Ectodermal cell (in vitro differentiated cells): ENCODE measurements around the gene MIGA2.
"Not testable (repeated sequence)": the region's sequence is repeated elsewhere in the genome, so short reads cannot be mapped to it uniquely, and the experiment has no call there.

Experiments
- H3K27ac ChIP-seq: 2 replicates; pipeline ENCODE4 v1.7.0; 2013; ENCODE audit warnings: mild to moderate bottlenecking, low read depth, low read length; ENCODE audit not compliant: insufficient read depth, poor library complexity, severe bottlenecking
- H3K27me3 ChIP-seq: 2 replicates; pipeline ENCODE4 v1.7.0; 2013; ENCODE audit warnings: mild to moderate bottlenecking, low read length; ENCODE audit not compliant: insufficient read depth, control insufficient read depth, poor library complexity, severe bottlenecking
- H3K36me3 ChIP-seq: one replicate; pipeline ENCODE4 v1.7.0; 2013; ENCODE audit warnings: low read length; ENCODE audit not compliant: control insufficient read depth, insufficient read depth
- H3K4me1 ChIP-seq: one replicate; pipeline ENCODE4 v1.7.0; 2013; ENCODE audit warnings: low read length; ENCODE audit not compliant: control insufficient read depth, insufficient read depth
- H3K4me3 ChIP-seq: 2 replicates; pipeline ENCODE4 v1.7.0; 2013; ENCODE audit warnings: low read depth, low read length, control low read depth; ENCODE audit not compliant: insufficient read depth
- H3K9me3 ChIP-seq: 2 replicates; pipeline ENCODE4 v1.7.0; 2013; ENCODE audit warnings: mild to moderate bottlenecking, low read length, moderate library complexity; ENCODE audit not compliant: control insufficient read depth
- WGBS, 2 experiments: methylation state at CpG; one replicate each; pipeline ENCODE4 v1.1.7; 2013; ENCODE audit warnings: missing lambda C conversion rate in 2 of 2; 5-methylcytosine and 5-hydroxymethylcytosine counted together

Gene MIGA2

DNA sequence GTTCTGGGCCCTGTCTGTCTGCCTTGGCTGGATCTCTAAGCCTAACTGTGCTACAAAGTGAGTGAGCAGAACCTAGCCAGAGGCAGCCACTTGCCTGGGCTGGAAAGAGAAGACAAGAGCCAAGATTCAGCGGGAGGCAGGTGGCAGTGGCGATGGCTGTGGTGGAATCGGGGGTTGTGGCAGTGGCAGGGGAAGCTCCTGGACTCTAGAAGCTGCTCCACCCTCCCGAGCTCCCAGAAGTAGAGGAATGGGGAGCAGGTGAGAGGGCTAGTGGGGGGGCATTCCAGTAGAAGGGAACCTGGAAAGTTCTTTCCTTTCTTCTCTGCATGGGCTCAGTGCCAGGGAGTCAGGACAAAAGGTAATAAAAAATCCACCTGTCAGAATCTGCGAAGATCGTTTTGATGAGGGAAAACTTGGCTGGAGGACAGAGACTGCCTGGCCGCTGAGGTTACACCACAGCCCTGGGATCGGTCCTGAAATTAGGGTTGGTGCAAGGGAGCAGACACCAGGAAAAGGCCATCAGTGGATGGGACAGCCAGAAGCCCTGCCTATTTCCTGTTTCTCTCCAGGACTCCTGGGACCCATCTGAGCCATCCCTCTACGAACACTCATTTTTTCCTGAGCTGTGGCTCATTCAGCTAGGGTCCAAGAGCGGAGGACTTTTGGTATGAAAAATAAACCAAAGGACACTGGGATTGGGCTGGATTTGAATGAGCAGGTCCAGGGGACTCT, 72.5 kb downstream of the MIGA2 start:
- Histone ChIP-seq H3K4me3 (no peak overlapping the region), H3K4me1 (no peaks in the 10 kb centered on the region), H3K27ac (no peak overlapping the region), H3K27me3 (peaks cover 21% of the 10 kb centered on the region), H3K9me3 (no peaks in the 10 kb centered on the region), H3K36me3 (no peaks in the 10 kb centered on the region)
- 93 to 94% methylated on average over 10 of the region's 10 CpGs for WGBS, 2 experiments

DNA sequence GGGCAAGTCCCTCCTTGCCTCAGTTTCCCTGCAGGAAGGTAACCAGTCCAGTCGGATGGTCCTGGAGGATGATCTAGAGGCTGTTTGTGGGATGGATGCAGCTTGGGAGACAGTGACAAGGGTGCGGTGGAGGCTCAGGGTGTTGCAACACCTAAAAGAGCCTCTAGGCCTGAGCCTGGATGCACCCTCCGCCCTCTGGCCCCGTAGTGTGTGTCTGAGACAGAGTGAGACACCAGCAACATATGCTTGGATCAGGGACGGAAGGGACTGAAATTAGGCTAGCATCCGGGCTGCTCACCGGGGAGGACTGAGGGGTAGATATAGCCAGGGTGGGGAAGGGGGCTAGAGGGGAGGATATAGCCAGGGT, 73.1 kb downstream of the MIGA2 start:
- no peaks in the 10 kb centered on the region for H3K9me3 ChIP-seq
- H3K27ac ChIP-seq = no peak overlapping the region
- 77 to 80% methylated on average over 7 of the region's 7 CpGs for WGBS, 2 experiments
- H3K4me1 ChIP-seq = no peaks in the 10 kb centered on the region
- H3K4me3 ChIP-seq = no peak overlapping the region
- H3K36me3 ChIP-seq = no peaks in the 10 kb centered on the region
- H3K27me3 ChIP-seq = peaks cover 21% of the 10 kb centered on the region

DNA sequence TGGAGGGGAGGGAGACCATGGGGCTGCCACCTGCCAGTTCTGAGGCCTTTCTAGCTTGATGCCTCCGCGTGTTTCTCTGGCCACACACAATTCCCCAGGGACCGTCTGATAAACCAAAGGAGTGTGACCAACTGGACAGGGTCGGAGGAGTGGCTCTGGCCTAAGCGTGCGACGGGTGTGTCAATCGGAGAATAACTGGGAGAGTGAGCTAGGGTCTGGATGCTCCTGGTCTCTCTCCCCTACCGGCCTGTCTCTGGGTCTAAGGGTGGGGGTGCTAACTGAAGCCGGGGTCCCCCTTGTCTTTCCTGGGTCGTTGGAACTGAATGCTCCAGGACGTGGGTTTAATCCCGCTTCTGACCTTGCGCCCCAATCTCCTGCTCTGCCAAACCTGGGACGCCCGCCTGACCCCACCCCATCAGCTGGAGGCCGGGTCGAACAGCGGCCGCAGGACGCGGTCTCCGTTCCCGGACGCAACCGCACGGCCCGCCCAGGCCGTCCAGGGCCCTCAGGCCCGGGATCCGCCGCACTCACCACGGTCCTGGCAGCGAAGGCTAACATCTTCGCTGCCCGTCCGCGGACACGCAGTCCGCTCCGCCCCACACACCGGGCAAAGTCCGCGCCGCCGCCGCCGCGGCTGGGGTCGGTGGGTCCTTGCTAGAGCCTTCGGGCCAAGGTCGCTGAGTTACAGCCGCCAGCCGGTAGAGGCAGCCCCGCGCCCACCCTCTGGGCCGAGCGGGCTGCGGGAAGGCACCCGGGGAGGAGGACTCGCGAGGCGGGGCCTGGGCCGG, 73.7 kb downstream of the MIGA2 start:
- no peak overlapping the region for H3K27ac ChIP-seq
- H3K9me3 ChIP-seq = no peaks in the 10 kb centered on the region
- WGBS, 2 experiments = 6% methylated on average over 64 of the region's 64 CpGs
- peaks cover 21% of the 10 kb centered on the region for H3K27me3 ChIP-seq
- H3K36me3 ChIP-seq = no peaks in the 10 kb centered on the region
- no peaks in the 10 kb centered on the region for H3K4me1 ChIP-seq
- H3K4me3 ChIP-seq = peak overlapping the region; percentile 77

DNA sequence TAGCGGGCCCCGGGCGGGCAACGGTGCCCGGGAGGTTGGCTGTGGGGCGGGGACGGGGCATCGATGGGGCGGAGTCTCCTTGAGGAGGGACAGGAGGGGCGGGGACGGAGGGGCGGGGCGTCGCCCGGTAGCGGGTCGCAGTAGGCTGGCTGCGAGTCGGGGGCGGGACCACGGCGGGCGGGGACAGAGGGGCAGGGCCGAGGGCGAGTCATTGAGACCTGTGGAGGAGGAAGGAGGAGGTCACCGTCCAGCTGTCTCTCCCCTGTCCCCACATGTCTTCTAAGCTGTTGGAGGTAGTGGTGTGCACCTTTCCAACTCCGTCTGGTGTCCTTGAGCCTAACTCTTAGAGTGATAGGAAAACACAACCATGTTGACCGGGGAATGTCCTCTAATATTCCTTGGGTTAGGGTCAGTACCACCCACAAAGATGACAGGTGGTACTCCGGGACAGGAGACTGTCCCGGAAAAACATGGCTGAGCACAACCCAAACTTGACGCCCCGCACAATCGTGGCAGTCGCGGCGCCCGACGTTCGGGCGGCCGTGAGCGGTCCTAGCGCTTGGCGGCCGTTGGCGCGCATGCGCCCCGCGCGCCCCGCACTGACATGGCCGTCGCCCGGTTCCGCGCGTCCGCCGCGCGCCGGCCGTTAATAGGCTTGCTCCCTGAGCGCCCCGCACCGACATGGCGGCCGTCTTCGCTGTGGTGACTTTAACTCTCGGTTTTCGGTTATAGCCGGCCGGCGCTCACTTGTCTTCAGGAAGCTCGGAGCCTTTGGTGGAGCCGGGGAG, 74.5 kb downstream of the MIGA2 start, which contains the start of the genes CRAT and PTPA:
TSS of gene CRAT (minus strand) at position 54 of the 788 bp plus-strand sequence. CDS start 284 bp downstream, outside the sequence.
TSS of gene PTPA (plus strand) at position 676 of the 788 bp plus-strand sequence. CDS start 186 bp downstream, outside the sequence.
- H3K4me1 ChIP-seq = no peaks in the 10 kb centered on the region
- peaks cover 21% of the 10 kb centered on the region for H3K27me3 ChIP-seq
- H3K9me3 ChIP-seq = no peaks in the 10 kb centered on the region
- WGBS, 2 experiments = 1% methylated on average over 77 of the region's 77 CpGs
- H3K36me3 ChIP-seq = no peaks in the 10 kb centered on the region
- peak within 1 kb of the TSS; percentile 83 for H3K27ac ChIP-seq
- peak within 1 kb of the TSS; percentile 77 for H3K4me3 ChIP-seq

DNA sequence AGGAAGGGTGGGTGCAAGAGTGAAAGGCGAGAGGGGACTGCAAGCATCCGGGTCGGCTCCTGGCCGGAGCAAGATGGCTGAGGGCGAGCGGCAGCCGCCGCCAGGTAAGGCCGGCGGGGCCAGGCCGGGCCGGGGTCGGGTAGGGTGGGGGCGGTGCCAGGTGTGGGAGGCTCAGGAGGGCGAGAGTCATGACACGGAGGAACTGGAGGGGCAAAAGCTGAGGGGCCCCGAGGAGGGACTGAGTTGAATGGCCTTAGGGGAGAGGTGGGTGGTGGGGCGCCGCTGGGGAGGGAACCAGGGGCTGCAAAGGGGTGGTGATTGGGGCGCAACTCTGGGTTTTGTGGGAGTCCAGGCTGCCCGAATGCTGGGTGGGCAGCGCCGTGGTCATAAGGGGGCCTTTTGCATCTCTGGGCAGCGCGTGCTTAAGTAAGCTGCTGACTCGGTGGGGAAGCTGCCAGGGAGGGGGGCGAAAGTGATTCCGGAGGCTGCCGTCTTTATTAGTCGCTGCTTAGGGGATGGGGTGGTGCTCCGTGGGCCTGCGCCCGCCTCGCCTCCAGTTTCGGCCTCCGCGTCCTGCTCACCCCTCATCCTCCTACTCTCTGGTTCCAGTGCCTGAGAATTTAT, 75.2 kb downstream of the MIGA2 start:
- no peaks in the 10 kb centered on the region for H3K36me3 ChIP-seq
- WGBS, 2 experiments = 0% methylated on average over 37 of the region's 37 CpGs
- no peaks in the 10 kb centered on the region for H3K4me1 ChIP-seq
- peak overlapping the region; percentile 83 for H3K27ac ChIP-seq
- peaks cover 21% of the 10 kb centered on the region for H3K27me3 ChIP-seq
- peak overlapping the region; percentile 77 for H3K4me3 ChIP-seq
- no peaks in the 10 kb centered on the region for H3K9me3 ChIP-seq

DNA sequence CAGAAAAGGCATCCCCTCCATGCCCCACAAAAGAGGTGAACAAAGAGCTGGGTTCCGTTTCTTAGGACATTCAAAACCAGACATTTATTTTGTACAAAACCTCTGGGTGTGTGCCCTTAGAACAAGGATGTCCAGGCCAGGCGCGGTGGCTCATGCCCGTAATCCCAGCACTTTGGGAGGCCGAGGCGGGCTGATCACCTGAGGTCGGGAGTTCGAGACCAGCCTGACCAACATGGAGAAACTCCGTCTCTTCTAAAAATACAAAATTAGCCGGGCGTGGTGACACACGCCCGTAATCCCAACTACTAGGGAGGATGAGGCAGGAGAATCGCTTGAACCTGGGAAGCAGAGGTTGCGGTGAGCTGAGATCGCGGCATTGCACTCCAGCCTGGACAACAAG, 76.1 kb downstream of the MIGA2 start:
- H3K27ac ChIP-seq, H3K9me3 ChIP-seq, H3K4me1 ChIP-seq, H3K36me3 ChIP-seq: not testable (repeated sequence)
- peak overlapping the region; percentile 77 for H3K4me3 ChIP-seq
- H3K27me3 ChIP-seq = peaks cover 21% of the 10 kb centered on the region
- WGBS, 2 experiments = 90 to 94% methylated on average over 17 of the region's 17 CpGs

DNA sequence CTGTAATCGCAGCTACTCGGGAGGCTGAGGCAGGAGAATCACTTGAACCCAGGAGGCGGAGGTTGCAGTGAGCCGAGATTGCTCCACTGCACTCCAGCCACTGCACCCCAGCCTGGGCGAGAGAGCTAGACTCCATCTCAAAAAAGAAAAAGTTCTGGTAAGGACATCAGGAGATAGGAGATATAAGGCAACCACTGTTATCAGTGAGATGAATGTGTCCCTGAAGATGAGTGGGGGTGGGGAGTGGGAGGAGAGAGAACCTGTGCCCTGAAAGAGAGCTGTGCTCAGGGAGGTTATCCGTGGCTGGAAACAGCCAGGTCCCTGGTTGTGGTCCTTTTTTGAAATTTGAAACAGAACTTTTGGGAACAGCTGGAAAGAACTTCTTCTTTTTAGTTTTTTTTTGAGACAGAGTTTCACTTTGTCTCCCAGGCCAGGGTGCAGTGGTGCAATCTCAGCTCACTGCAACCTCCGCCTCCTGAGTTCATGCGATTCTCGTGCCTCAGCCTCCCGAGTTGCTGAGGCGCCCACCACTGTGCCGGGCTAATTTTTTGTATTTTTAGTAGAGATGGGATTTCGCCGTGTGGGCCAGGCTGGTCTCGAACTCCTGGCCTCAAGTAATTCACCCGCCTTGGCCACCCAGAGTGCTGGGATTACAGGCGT, 77.3 kb downstream of the MIGA2 start:
- Histone ChIP-seq H3K36me3 (no peaks in the 10 kb centered on the region), H3K4me1 (no peaks in the 10 kb centered on the region), H3K27me3 (peaks cover 18% of the 10 kb centered on the region), H3K4me3 (no peak overlapping the region), H3K27ac (no peak overlapping the region), H3K9me3 (no peaks in the 10 kb centered on the region)
- 94 to 95% methylated on average over 17 of the region's 17 CpGs for WGBS, 2 experiments

DNA sequence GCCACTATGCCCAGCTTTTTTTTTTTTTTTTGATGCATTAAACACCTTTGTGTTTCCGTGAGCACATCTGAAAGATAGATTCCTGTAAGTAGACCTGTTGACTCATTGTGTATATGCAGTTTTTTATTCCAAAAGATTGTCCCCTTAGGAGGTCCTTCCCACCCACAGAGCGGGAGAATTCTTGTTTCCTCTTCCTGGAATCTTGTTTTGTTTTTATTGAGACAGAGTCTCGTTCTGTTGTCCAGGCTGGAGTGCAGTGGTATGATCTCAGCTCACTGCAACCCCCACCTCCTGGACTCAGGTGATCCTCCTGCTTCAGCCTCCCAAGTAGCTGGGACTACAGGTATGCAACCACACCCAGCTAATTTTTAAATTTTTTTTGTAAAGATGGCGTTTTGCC, 82.4 kb downstream of the MIGA2 start:
- 89 to 95% methylated on average over 4 of the region's 4 CpGs for WGBS, 2 experiments
- Histone ChIP-seq H3K27me3 (no peaks in the 10 kb centered on the region), H3K4me3 (no peak overlapping the region), H3K36me3 (peaks cover 13% of the 10 kb centered on the region), H3K4me1 (no peaks in the 10 kb centered on the region), H3K27ac (no peak overlapping the region), H3K9me3 (no peaks in the 10 kb centered on the region)

DNA sequence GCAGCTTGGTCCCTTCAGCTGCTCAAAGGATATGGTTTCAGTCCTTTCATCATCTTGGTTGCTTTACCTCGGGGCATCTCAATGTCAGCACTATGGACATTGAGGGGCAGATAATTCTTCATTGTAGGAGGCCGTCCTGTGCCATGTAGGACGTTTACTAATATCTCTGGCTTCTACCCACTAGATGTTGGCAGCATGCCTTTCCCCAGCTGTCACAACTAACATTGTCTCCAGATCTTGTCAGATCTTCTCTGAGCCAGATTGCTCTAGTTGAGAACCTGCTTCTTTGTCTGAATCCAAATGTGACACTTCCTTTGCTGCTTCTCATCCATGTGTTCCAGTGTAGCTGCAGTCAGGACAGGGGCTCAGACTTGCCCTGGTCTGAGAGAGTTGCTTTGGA, 85.1 kb downstream of the MIGA2 start:
- Histone ChIP-seq H3K4me3 (no peak overlapping the region), H3K27me3 (no peaks in the 10 kb centered on the region), H3K4me1 (no peaks in the 10 kb centered on the region), H3K9me3 (no peaks in the 10 kb centered on the region), H3K36me3 (peaks cover 13% of the 10 kb centered on the region), H3K27ac (no peak overlapping the region)
- 94 to 96% methylated on average over 3 of the region's 3 CpGs for WGBS, 2 experiments
